C4-2B (cell line): Measurements from ENCODE around the gene CARD10.
A peak's percentile ranks its signal among the peaks of the same experiment; 100 is the strongest.

Experiments used
- H3K27ac ChIP-seq: fragments of 450-650 bp; 2 replicates; pipeline ENCODE4 v1.5.1; 2017
- ZFX ChIP-seq: fragments of 450-650 bp; IDR thresholded peaks from 2 replicates; pipeline ENCODE4 v1.6.1; 2017
- TF ChIP-seq, protein P1 (sequence below): fragments of 450-650 bp; conservative IDR thresholded peaks from 2 replicates; pipeline ENCODE4 v1.5.1; 2017; ENCODE audit warnings: mild to moderate bottlenecking

Gene CARD10

DNA sequence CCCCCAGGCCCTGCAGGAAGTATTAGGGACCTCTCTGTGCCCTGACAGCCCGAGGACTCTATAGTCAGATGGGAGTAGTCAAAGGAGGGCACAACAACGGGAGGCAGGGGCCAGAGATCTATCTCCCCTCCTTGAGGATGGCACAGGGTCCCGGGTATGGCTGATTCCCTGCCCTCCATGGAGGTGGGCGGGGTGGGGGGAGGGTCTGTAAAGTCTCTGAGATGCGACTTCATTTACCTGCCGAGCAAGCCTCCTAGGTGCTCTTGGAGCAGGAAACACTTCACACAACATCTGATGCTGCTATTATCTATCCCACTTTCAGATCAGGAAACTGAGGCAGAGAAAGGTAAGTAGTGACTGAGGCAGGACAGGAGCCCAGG lies 40.3 kb upstream of the CARD10 start:
- peak overlapping the region; percentile 89 for H3K27ac ChIP-seq

DNA sequence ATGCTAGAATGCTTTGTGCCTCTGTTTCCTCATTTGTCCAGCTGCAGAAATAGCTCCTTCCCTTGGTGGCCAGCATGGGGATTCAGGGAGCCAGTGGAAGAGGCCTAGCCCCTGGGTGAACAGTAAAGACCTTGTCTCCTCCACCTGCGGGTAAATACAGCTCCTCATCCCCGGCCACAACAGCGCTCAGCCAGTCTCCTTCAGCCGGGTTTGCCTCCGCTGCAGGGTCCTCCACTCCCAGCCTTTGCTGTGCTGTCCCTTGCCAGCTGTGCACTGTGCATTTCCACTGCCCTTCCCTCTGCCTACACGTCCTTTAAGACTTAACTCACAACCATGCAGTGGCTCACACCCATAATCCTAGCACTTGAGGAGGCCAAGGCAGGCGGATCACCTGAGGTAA lies 39.6 kb upstream of the CARD10 start:
- no peak for TF ChIP-seq ZFX
- TF ChIP-seq, protein P1, sequence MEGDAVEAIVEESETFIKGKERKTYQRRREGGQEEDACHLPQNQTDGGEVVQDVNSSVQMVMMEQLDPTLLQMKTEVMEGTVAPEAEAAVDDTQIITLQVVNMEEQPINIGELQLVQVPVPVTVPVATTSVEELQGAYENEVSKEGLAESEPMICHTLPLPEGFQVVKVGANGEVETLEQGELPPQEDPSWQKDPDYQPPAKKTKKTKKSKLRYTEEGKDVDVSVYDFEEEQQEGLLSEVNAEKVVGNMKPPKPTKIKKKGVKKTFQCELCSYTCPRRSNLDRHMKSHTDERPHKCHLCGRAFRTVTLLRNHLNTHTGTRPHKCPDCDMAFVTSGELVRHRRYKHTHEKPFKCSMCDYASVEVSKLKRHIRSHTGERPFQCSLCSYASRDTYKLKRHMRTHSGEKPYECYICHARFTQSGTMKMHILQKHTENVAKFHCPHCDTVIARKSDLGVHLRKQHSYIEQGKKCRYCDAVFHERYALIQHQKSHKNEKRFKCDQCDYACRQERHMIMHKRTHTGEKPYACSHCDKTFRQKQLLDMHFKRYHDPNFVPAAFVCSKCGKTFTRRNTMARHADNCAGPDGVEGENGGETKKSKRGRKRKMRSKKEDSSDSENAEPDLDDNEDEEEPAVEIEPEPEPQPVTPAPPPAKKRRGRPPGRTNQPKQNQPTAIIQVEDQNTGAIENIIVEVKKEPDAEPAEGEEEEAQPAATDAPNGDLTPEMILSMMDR, result no peak
- H3K27ac ChIP-seq, result no peak overlapping the region

More for the DNA sequence above, 40.3 kb upstream of the CARD10 start:
- no peak for TF ChIP-seq ZFX
- TF ChIP-seq, protein P1, result no peak

DNA sequence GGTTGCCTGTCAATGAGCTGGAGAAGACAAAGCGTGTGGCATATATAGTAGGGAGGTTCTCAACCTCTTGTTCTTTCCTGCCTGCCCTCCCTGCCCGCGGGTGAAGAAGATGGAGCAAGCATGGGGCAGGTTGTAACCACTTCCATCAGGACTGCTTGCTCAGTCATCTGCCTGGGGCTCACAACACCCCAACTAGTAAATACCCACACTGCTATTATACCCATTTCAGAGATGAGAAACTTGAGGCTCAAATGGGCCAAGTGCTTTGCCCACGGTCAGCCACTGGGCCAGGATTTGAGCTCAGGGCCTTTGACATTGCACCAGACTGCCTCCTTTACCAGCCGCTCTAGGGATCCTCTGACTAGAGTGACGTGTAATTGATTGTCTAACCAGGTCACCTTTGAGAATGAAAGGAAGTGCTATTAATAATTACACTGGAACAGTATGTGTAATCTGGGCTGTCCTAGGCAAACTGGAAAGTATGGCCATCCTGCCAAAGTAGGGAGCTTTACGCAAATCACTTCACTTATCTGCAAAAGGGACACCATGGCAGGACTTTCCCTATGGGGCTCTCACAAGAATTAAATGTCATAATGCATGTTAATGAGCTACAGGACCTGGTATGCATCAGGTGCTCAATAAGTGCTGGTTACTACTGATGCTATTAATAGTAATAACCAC lies 38.2 kb upstream of the CARD10 start:
- TF ChIP-seq, protein P1, result no peak
- no peak for TF ChIP-seq ZFX
- H3K27ac ChIP-seq, result no peak overlapping the region

- H3K27ac ChIP-seq, result no peak overlapping the region
- TF ChIP-seq ZFX, result no peak
- TF ChIP-seq, protein P1, result no peak
Observed at GRCh38 chr22:37556710-37557109, 37.5 kb upstream of the CARD10 start.

GRCh38 chr22:37555029-37555428 lies 35.8 kb upstream of the CARD10 start:
- TF ChIP-seq, protein P1, result no peak
- TF ChIP-seq ZFX, result no peak
- no peak overlapping the region for H3K27ac ChIP-seq

DNA sequence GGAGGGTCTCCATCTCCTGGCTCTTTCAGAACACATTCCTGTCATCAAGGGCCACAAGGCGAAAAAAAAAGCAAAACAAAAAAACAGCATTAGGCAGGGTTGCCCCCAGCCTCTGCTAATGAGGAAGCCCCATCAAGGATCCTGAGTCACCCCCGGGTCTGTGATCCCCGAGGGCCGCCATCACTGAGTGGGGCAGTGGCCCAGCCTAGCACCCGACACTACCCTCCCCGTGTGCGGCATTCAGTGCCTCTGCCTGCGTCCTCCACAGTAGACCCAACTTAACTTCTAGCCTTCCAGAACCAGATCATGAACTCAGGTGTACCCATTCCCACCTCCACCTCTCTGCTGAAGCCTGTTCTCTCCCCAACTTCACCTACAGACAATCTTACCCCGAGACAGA lies 34.5 kb upstream of the CARD10 start:
- H3K27ac ChIP-seq, result no peak overlapping the region
- TF ChIP-seq, protein P1, result no peak
- TF ChIP-seq ZFX, result no peak

DNA sequence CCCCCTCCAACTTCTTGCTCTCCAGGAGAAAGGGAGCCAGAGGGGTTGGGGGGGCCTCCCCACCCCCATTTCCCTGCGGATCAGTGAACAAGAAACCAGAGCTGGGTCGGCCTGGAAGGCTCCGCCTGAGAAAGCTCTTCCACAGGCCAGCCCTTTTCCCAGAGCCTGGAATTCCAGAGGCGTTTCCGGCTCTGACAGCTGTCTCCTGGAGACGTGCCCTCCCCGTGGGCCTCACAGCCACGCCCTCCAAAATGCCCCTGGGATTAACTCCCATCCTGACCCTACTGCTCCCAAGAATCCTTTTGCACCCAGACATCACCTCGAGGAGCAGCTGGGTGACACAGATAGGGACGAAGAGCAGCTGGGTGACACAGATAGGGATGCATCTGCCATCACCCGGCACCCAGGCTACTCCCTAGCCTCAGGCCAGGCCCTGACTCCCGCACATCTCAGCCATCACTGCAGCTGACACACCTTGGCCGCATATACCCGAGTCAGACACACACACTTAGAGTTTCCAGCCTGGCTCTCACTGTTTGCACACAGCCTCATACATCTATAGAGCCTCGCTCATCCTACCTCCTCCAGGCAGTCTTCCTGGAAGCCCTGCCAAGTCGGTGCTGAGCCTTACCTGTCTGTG lies 33.4 kb upstream of the CARD10 start:
- TF ChIP-seq, protein P1, result no peak
- no peak for TF ChIP-seq ZFX
- H3K27ac ChIP-seq, result no peak overlapping the region
